ENCODE results near the gene PRICKLE2.
A peak's percentile ranks its signal among the peaks of the same experiment; 100 is the strongest.

DNA sequence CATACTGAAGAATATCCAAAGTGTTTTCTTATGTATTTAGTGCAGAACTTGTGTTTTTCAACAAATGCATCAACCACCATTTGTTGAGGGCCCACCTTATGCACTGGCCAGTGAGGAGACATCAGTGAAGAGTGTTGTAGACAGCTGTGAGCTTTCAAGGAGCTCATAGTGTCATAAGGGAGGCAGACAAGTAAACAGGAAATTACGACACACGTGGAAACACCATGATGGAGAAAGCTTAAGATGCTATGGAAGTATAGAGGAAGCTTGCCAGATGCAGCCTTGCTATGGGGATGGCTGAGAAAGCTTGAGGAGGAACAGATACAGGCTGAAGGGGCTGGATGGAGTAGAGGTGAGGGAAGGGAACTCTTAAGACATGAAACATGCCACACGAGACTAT lies 151.2 kb downstream of the PRICKLE2 start:
- TF ChIP-seq POLR2AphosphoS5 (IDR thresholded peaks at IDR 0.05; ENCODE audit: low read depth, low read length) (no peak), TAF1 (IDR thresholded peaks at IDR 0.05; ENCODE audit: borderline replicate concordance, insufficient read depth, low read length) (no peak), SIN3A (IDR thresholded peaks at IDR 0.05; ENCODE audit: borderline replicate concordance, insufficient read depth, low read length) (no peak), FOXP2 (optimal IDR thresholded peaks at IDR 0.05; ENCODE audit: borderline replicate concordance, extremely low read depth, extremely low read length, insufficient read depth) (peak; percentile 80), REST (IDR thresholded peaks at IDR 0.05; ENCODE audit: insufficient read depth in 1 of 2, low read depth in 2 of 2, low read length in 2 of 2) (no peak)

Data from PFSK-1 (cell line).